HG03108 (cell line): Measurements from ENCODE around the gene LRRC72.

Experiments used
- ATAC-seq: cut with Tn5 transposase; IDR thresholded peaks from one replicate; pipeline ENCODE4 v1.9.1; 2021; ENCODE audit warnings: moderate library complexity; ENCODE audit not compliant: unreplicated experiment

The LRRC72 gene

DNA sequence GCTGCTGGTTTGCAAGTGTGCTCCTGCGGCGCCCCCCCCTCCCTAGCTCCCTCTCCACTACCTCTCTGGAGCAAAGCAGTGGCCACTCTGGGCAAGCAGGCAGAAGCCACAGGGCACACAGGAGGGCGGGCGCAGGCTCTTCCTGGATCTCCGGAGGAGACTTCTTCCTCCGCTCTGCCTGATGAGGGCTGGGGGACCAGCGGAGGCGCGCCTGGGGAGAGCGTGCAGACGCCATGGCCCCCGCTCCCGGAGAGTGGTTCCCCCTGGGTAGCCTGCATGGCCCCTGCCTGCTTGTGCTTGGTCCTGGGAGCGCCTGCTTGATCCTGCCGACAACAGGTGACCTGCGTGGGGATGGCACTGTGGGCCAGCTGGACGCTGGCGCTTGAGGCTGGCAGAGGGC, 89.9 kb downstream of the LRRC72 start:
- ATAC-seq = no peak

DNA sequence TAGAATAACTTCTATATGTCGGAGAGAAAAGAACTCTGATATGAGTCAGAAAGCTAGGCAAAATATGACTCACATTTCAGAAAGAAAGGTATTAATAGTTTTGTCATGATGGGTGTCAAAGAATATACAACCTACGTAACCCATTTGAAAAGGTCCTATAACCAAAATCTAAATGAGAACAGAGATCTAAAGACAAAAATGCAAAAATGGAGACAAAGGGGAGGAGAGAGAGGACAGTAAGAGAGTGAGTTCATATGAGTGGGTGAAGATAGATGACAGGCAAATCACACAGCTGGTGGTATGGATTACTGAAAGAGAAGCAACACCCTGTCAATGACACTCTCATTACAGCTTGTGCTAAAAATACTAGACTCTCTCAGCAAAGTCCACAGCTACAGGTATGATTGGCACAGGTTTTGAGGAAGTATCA, 93.4 kb downstream of the LRRC72 start:
- peak; percentile 76 for ATAC-seq

DNA sequence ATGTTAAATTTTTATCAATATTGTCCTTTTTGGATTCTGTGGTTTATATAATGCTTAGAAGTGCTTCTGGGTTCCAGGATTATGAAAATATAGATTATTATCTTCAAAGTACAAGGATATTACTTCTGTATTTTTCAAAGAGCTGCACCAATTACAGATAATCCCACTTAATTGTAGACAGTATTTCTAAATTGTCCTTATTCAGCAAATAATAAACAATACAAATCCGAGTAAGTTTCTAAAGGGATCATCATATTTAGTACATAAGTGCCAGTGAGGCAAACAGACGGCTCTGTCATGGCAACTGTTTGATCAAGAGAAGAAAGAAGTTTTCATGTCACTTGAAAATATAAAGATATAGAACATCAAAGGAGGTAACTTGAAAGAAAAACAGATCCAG, 99.8 kb downstream of the LRRC72 start:
- ATAC-seq = no peak

DNA sequence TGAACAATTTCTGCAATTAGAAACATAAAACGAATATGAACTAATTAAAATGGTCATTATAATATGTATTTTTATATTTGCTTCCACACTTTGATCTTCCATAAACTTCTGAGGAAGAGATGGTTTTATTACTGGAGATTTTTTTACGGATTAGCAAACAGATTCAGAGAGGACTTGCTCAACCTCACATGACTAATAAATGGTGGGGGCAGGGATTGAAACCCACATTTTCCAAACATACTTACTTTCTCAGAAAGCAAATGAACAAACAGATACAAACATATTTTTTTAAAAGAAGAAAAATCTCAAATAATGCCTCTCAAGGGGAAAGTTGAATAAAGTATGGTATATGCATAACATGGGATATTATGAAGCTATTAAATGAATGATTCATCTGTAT, 100.6 kb downstream of the LRRC72 start:
- no peak for ATAC-seq

DNA sequence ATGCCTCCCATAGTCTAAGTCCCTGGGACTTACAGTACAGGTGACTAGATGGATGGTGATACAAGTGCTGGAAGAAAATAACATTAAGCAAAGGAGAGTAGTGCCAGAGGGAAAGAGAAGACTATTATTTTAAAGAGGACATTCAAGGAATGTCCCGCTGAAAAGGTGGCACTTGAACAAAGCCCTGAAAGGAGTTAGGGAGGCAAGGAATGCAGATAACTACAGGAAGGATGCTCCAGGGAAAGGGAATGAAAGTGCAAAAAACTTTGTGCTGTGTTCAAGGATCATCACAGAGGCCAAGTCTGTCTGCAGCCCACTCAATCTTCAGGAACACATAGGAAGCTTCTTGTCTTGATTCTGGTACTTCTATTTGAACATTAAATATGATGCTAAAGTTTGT, 104.0 kb downstream of the LRRC72 start:
- ATAC-seq = no peak
